Ureter (tissue), 1 donor: ENCODE data around the gene USP40. TPM values are rescaled to one million over a fixed set of nuclear protein-coding genes. Genes with fewer than 3 reads are reported as not detected.
A peak's percentile ranks its signal among the peaks of the same experiment; 100 is the strongest.

ENCODE experiments used
- DNase-seq: peaks from one replicate; pipeline ENCODE4 v3.0.0-alpha.2; 2020; ENCODE audit warnings: low spot score
- total RNA-seq: library from RNA; stranded (reverse); gene quantifications from one replicate; pipeline ENCODE4 v1.2.4, GENCODE V29; 2023
- donor health status: DM: yes; HTN: yes; CAD: no.

Gene USP40
- total RNA-seq, 1 donor from 2014 or later, result 79.2 TPM

GRCh38 chr2:233444501-233444900 lies 122.1 kb downstream of the USP40 start:
- DNase-seq, result no peak

- DNase-seq, result peak; percentile 77
Observed at GRCh38 chr2:233443511-233444183, 122.9 kb downstream of the USP40 start.

- no peak for DNase-seq
Observed at GRCh38 chr2:233442028-233442310, 124.6 kb downstream of the USP40 start.

GRCh38 chr2:233441161-233442027 lies 125.2 kb downstream of the USP40 start:
- no peak for DNase-seq

- DNase-seq, result no peak
Observed at GRCh38 chr2:233440714-233441113, 125.9 kb downstream of the USP40 start.

GRCh38 chr2:233440314-233440713 lies 126.3 kb downstream of the USP40 start:
- no peak for DNase-seq

- no peak for DNase-seq
Observed at GRCh38 chr2:233439191-233439590, 127.4 kb downstream of the USP40 start.

GRCh38 chr2:233438573-233439147 lies 127.9 kb downstream of the USP40 start:
- no peak for DNase-seq

GRCh38 chr2:233437439-233437955 lies 129.1 kb downstream of the USP40 start:
- DNase-seq, result no peak

GRCh38 chr2:233436691-233437438 lies 129.7 kb downstream of the USP40 start:
- DNase-seq, result no peak

GRCh38 chr2:233436191-233436581 lies 130.4 kb downstream of the USP40 start:
- no peak for DNase-seq

GRCh38 chr2:233435436-233436190 lies 131.0 kb downstream of the USP40 start:
- DNase-seq, result no peak

- DNase-seq, result no peak
Observed at GRCh38 chr2:233434666-233435330, 131.8 kb downstream of the USP40 start.

GRCh38 chr2:233433794-233434193 lies 132.8 kb downstream of the USP40 start:
- DNase-seq, result no peak

- no peak for DNase-seq
Observed at GRCh38 chr2:233433029-233433428, 133.6 kb downstream of the USP40 start.

GRCh38 chr2:233430651-233431050 lies 135.9 kb downstream of the USP40 start:
- no peak for DNase-seq

- DNase-seq, result peak; percentile 22
Observed at GRCh38 chr2:233430081-233430480, 136.5 kb downstream of the USP40 start.

GRCh38 chr2:233429175-233429897 lies 137.2 kb downstream of the USP40 start:
- DNase-seq, result peak; percentile 37

GRCh38 chr2:233428438-233428837 lies 138.1 kb downstream of the USP40 start:
- peak; percentile 13 for DNase-seq

GRCh38 chr2:233428008-233428407 lies 138.6 kb downstream of the USP40 start:
- peak; percentile 37 for DNase-seq
